GM21390 (cell line): ENCODE results near the gene AGGF1.
"Not testable (repeated sequence)": the region's sequence is repeated elsewhere in the genome, so short reads cannot be mapped to it uniquely, and the experiment has no call there.

Source experiments
- ATAC-seq: cut with Tn5 transposase; IDR thresholded peaks from one replicate; pipeline ENCODE4 v1.9.1; 2021; ENCODE audit not compliant: unreplicated experiment

AGGF1 gene

DNA sequence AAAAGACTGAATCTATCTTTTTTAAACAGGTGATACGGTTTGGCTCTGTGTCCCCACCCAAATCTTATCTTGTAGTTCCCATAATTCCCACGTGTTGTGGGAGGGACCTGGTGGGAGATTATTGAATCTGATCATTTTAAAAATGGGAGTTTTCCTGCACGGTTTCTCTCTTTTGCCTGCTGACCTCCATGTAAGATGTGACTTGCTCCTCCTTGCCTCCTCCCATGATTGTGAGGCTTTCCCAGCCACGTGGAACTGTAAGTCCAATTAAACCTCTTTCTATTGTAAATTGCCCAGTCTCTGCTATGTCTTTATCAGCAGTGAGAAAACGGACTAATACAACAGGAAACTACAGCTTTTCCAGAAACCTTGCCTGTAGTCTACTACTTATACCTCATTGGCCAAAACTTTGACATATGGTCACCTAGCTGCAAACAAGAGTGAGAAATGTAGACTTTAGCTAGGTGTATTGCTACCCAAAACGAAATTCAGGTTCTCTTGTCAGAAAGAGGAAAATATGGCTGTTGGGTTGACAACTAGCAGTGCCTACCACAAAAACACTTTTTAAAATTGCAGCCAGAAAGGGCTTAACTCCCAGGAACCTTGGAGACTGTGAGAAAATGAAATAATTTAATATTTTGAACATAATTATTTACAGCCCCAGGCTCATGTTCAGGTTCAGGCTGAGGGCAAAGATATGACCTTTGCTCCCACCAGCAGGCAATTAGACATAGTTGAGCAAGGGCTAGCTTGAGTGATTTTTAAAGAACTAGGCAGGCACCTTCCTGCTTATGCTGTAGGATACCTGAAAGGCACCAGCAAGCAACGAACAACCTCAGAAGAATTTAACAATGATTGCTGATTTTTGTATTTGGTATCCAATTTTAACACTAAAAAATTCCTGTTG lies 7.4 kb upstream of the AGGF1 start:
- ATAC-seq = no peak

DNA sequence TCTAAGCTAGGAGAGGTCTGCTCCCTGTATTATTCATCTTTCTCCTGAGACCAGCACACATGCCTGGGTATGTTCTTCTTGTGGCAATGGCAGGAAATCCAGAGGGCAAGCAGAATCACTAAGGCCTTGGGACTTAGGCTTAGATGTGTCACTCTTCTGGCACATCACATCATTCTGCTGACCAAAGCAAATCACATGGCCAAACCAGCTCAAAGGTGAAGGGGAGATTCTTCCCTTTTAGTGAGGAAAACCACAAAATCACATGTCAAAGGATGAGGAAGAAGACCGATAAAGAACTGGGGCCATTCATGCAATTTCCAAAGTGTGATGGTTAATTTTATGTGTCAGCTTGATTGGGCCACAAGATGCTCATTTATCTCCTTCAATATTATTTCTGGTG lies 5.7 kb upstream of the AGGF1 start:
- no peak for ATAC-seq

DNA sequence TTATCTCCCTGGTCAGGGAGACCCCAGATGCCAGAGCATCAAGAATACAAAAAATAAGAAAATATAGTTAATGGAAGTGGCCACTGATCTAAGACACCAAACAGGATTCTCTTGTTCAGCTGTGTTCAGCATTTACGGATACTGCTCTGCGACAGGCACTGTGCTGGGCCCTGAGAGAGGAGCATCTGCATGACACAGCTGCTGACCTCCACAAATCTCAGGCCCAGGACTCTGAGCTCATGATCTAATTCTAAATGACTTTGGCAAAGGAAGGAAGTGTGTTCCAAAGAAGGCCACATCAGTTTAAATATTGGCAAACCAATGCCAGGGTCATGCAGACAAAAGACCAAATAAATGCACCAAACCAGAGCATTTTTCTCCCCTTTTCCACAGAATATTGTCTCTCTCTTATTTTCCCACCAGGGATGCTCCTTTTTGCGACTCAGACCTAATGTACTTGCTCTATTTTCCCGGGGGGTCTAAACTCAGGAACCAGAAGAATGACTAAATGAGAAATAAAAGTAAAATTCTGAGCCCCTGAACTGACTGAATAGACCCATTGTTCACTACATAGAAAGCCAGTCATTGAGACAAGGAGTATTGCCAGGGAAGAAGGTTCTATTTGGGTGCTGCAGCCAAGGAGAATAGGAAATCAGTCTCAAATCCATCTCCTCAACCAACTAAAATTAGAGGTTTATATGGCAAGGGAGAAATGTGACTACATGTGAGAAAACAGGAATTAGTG lies 1.4 kb upstream of the AGGF1 start:
- ATAC-seq = no peak

DNA sequence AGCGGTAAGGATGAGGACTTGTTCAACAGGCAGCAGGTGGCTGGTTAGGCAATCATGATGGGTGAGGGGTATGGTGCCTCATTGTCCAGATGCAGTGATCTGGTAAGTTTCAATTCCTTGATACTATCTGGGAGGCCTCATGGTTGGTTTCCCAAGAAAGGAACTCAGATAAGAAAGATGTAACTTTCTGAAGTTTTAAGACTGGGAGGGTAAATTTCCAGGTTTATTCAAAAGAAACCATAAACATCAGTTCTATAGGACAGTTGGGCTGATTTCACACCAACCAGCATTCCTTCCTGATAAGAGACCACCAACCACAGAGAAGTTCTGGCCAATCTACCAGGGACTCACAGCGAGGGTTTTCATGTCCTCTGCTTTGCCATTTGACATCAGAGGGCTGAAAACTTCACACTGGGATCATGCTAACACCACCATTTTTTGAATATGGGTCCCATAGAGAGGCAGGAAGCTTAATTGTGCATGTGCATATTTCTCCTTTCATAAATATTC lies 773 bp upstream of the AGGF1 start:
- no peak for ATAC-seq

DNA sequence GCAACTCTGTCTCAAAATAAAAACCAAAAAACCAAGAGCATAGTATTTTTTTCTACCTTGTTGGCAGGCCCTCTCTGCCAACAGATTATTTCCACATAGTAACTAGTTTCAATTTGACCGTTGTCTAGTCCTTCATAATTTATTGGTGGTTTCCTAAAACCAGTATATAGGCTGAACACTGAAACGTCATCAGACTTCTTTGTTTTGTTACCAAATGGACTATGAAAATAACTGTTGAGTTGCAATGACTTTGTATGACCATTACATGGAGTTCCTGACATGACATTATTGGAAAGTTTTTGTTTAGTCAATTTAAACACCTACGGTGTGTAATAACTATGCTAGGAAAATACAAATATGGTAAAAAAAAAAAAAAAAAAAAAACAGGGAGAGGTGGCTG lies 1.7 kb downstream of the AGGF1 start:
- no peak for ATAC-seq

DNA sequence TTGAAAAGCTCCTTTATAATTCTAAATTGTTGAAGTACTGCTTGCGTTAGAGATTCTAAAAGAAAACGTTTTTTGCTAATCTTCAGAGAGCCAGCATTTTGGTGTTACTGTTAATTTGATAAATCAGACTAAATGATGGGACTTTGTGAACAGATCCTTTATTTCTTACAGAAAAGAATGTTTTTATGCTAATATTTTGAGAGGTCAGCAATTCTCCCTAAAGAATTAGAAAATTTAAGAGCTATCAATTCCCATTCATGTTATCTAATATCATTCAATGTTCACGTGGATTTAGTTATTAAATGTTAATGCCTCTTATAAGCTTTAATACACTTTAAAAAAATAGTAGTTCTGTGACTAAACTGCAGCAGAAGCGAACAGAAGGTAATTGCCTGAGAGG lies 2.4 kb downstream of the AGGF1 start:
- ATAC-seq = no peak

DNA sequence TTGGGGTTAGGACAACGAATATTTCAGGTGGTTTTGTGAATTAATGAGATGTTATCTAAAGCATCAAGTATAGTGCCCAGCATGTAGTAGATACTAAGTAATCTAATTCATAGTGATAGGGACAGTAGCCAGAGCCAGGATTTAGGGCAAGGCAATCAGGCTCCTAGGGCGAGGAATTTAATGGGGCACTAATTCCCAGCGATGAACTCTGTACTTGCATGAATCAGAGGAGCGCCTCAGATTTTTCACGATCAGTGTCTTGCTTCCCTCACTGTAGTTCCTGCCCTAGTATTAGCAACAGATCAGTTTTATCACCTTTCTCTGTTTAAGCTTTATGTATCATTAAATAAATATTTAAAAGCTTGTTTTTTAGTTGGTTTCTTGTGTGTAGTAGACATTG lies 3.1 kb downstream of the AGGF1 start:
- ATAC-seq = no peak

DNA sequence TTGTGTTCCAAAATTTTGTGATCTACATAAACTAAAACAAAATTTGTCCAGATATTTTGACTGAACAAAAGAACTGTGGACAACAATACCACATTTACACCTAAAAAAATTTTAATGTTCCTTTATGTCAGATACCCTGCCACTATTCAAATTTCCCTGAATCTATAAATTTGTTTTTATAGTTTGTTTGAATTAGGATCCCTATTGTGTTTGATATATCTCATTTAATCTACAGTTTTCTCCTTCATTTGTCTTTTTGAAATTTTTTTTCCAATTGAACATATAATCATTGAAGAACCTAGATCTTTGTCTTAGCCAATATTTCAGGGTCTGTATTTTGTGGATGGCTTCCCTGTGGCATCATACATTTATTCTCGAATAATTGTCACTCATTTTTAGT lies 5.7 kb downstream of the AGGF1 start:
- no peak for ATAC-seq

DNA sequence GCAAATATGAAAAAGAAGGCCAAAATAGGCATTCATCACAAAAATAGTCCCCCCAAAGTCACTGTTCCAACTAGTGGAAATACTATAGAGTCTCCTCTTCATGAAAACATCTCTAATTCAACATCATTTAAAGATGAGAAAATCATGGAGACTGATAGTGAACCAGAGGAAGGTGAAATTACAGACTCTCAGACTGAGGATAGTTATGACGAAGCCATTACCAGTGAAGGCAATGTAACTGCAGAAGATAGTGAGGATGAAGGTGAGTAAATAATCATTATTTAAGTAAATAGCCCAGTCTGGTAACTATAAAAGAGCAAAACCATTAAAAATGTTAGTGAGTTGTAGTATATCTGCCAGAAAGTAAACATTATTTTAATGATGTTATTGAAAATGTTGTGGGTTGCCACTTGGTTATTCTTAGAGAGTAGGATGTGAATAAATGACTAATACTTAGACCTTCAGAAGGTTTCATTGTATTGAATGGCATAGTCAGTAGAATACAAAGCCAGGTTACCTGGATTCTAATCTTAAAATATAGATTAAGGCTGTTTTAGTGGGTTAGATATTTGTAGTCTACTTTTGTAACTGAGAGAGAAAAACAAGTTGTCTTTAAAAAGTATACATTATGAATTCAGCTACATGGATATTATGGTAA lies 16.3 kb downstream of the AGGF1 start:
- ATAC-seq = peak; percentile 74

DNA sequence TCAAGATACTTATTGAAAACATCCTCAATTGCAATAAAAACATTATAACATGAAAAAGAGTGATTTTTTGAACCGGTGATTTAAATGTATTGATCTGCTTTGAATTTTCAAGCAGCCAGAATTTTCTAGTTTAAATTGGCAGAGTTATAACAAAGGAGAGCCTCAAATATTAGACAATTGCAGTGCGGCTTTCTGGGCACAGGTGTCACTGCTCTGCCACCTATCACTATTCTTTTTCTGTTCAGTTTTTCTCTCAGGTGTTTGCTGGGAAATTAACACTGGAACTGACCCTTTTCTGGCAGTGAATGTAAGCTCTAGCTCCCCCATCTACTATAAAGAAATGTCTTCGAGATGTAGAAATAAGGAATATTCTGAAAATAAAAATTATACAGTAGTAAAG lies 33.8 kb downstream of the AGGF1 start:
- no peak for ATAC-seq

DNA sequence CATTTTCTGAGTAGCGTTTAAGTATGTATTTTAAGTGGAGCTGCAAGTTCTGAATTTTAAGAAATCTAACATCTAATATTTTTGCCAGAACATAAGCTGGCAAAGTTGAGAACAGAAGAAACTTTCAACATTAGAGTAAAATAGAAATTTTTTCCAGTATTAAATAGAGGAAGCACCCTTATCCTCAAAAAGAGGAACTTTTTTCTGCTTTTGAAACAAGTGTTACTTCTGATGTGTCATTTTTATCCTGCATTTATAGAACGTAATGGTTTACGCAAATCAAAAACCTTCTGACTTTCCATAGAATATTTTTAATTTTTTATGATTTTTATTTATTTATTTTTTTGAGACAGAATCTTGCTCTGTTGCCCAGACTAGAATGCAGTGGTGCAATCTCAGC lies 35.1 kb downstream of the AGGF1 start:
- no peak for ATAC-seq

DNA sequence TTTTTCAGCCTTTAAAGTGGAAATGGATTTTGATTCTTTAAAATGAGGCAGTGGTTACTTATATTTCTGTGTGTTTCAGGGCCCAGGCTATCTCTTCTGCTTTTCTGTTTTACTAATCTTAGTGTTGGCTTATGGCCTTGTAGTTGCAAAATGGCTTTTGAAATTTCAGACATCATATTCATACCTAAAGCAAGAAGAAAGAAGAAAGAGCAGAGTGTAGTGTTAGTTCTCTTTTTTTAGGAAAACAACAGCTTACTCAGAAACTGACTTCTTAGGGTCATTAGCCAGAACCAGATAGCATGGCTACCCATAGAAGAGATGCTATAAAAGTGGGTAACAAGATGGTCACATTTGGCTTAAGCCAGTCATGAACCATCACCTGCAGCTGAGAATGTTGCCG lies 36.0 kb downstream of the AGGF1 start:
- peak; percentile 42 for ATAC-seq

DNA sequence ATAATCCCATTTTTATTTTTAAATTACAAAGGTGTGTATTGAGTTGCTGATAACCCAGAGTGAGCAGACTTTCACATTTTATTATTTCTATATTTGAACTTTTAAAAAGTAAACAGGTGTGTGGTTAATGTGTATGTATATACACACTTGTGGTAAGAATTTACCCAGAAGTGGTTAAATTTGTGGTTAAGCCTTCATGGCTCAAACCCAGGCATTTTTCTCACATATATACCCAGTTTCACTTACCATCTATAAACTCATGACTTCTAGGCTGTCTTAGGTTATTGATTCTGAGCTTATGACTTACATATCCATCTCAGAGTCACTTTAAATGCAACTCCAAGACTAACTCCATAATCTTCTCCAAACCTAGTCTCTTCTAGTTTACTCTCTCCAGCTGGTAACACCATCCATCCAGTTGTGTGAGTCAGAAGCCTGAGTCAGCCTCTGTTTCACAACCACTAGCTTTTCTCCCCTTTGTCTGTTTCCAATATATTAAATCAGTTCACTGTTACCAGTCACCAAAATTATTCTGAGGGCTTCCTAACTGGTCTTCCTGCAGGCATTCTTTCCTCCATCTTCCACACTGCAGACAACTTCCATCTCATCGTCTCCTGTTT lies 36.7 kb downstream of the AGGF1 start:
- ATAC-seq = peak; percentile 56

DNA sequence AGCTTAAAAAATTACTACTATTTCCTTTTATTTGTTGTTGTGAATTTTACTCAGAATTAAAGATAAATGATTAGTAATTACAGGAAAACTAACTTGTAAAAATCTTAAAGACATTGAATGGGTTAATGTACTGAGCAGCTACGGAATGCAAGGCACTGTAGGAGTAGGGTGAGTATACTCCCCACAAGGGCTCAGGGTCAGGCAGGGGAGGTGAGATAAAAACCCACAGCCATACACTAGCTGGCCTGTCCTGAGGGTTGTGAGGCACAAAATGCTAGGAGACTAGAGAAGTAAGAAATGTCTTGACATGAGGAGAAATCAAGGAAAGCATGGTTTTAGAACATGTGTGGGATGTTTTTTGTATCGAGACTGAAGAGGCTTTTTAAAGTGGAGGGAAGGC lies 43.5 kb downstream of the AGGF1 start:
- no peak for ATAC-seq

DNA sequence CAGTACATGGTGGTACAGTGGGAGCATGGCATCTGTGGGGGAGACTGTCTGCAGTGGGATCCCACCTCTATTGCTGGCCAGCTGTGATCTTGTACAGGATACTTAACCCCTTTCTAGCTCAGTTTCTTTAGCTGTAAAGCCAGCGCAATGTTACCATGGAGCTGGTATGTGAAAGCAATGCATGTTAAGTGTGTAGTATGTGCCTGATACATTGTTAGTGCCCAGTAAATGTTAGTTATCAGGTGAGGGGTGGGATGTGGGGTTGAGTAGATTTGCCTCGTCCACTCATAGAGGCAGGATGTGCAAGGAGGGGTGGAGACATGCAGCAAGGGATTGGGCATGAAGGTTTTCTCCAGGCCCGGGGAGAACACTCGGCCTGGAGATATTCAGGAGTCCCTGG lies 44.5 kb downstream of the AGGF1 start:
- no peak for ATAC-seq

DNA sequence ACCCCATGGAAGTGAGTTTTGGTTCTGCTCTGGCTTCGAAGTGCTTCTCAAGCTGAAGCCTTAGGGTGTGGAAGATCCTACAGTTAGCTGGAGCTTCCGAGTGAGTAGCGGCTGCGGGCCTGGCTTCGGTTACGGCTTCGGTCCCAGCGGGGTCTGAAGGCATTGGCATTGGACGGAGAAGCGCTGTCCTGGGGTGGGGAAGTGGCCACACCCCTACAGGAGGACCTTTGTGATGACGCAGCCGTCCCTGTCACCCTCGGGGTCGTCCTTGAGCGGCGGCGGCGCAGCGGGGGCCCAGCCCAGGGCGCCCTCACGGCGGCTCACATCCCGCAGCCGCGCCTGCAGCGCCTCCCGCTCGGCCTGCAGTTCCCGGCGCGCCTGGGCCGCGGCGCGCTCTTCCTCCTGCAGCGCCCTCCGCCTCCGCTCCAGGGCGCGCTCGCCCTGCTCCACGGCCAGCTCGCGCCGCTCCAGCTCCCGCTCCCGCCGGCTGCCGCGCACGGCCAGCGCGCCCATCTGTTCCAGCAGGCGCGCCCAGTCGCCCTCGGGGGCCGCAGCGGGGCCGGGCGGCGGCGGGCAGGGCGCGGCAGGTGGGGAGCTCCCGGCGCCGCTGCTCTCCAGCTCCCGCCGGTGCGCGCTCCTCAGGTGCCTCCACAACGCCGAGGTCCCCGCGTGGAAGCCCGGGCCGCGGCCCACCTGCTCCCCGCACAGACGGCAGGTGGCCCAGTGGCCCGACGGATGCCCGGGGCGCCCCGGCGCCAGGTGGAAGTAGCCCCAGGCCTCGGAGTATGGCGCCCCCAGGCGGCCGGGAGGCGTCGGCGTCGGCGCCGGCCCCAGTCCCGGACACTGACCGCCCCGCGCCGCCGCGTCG lies 47.0 kb downstream of the AGGF1 start:
- ATAC-seq = peak; percentile 89

DNA sequence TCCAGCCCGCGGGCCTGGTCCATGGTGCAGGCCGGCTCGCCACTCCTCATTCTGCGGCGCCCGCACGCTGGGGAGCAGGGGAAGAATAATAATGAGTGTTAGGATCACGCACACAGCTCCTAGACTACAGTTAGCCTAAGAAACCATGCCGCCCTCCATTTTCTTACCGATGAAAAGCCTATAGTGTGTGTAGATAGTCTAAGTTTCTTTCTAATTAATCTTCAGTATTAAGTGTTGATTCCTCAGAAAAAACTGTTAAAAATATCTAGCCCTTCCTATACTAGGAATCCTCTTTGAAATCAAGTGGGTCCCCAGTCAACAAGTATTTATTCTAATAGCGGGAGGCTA lies 47.6 kb downstream of the AGGF1 start:
- ATAC-seq = peak; percentile 2

DNA sequence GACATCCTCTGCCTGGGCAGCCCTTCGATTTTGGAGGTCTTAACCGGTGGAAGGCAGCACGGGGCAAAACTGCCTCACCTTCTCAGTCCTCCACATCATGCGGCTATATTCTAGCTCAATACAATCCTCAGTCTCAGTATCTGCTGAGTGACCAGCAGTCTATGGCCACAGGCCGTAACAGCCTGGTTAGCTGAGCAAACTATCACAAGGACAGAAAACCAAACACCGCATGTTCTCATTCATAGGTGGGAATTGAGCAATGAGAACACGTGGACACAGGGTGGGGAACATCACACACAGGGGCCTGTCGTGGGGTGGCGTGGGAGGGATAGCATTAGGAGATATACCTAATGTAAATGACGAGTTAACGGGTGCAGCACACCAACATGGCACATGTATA lies 50.3 kb downstream of the AGGF1 start:
- not testable (repeated sequence) for ATAC-seq

DNA sequence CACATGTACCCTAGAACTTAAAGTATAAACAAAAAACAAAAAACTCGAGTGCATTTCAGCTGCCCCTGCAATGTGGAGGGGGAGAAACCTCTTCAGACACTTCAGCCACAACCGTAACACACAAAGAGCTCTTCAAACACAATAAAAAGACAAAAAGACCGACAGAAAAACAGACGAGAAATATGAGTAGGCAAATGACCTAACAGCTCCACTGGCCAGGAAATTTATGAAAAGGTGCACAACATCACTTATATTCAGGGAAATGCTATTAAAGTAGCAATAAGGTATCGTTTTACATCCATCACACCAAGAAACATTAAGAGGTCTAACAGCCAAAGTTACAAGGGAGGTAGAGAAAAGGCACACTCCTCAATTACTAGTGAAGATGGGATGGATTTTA lies 50.7 kb downstream of the AGGF1 start:
- no peak for ATAC-seq

DNA sequence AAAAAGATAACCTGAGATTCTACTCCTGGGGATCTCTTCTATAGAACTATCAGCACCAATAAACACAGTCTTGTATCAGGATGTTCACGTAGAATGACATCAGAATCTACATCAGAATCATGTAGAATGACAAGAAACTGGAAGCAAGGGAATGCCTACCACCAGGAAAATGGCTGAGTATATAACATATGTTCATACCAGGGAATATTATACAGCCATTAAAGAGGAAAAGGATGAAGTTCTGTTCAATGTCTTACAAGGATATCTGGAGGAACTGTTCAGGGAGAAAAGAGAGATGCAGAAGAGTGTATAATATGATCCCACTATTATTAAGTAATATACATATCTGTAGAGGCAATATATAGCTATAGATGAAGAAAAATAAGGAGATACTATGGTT lies 52.1 kb downstream of the AGGF1 start:
- ATAC-seq = no peak
